Measurements from ENCODE around the gene NR4A1. TPM values are rescaled to one million over a fixed set of nuclear protein-coding genes. Genes with fewer than 3 reads are reported as not detected.

Gene NR4A1
- total RNA-seq, 1 donor from 2014 or later: 55.5 TPM

- peak overlapping the region; percentile 93 for H3K27ac ChIP-seq (replicated peaks)
- H3K9me3 ChIP-seq (replicated peaks): no peaks in the 10 kb centered on the region
- H3K4me1 ChIP-seq: peaks cover 80% of the 10 kb centered on the region
- H3K36me3 ChIP-seq: no peaks in the 10 kb centered on the region
- H3K4me3 ChIP-seq: peak overlapping the region; percentile 54
- intact Hi-C loops (cut with micrococcal nuclease): no loop called here
- H3K27me3 ChIP-seq (ENCODE audit: low read depth): no peaks in the 10 kb centered on the region
- no peak for DNase-seq
- no peak for TF ChIP-seq CTCF (IDR thresholded peaks at IDR 0.05; ENCODE audit: borderline replicate concordance)
These were observed 17.6 kb upstream of the NR4A1 start for GRCh38 chr12:52033446-52034140.

GRCh38 chr12:52035190-52035589, 16.1 kb upstream of the NR4A1 start:
- Histone ChIP-seq H3K4me1 (peaks cover 81% of the 10 kb centered on the region), H3K27me3 (ENCODE audit: low read depth) (no peaks in the 10 kb centered on the region), H3K9me3 (replicated peaks) (no peaks in the 10 kb centered on the region), H3K36me3 (no peaks in the 10 kb centered on the region), H3K4me3 (no peak overlapping the region), H3K27ac (replicated peaks) (peak overlapping the region; percentile 96)
- intact Hi-C loops (cut with micrococcal nuclease): no loop called here
- no peak for TF ChIP-seq CTCF (IDR thresholded peaks at IDR 0.05; ENCODE audit: borderline replicate concordance)
- DNase-seq: no peak

GRCh38 chr12:52035926-52036325, 15.3 kb upstream of the NR4A1 start:
- no peaks in the 10 kb centered on the region for H3K27me3 ChIP-seq (ENCODE audit: low read depth)
- no peak for TF ChIP-seq CTCF (IDR thresholded peaks at IDR 0.05; ENCODE audit: borderline replicate concordance)
- H3K36me3 ChIP-seq: no peaks in the 10 kb centered on the region
- DNase-seq: no peak
- peak overlapping the region; percentile 96 for H3K27ac ChIP-seq (replicated peaks)
- peaks cover 87% of the 10 kb centered on the region for H3K4me1 ChIP-seq
- peak overlapping the region; percentile 75 for H3K4me3 ChIP-seq
- intact Hi-C loops (cut with micrococcal nuclease): no loop called here
- no peaks in the 10 kb centered on the region for H3K9me3 ChIP-seq (replicated peaks)

- no peak for TF ChIP-seq CTCF (IDR thresholded peaks at IDR 0.05; ENCODE audit: borderline replicate concordance)
- intact Hi-C loops (cut with micrococcal nuclease): no loop called here
- peak; percentile 91 for DNase-seq
- H3K9me3 ChIP-seq (replicated peaks): no peaks in the 10 kb centered on the region
- H3K27ac ChIP-seq (replicated peaks): peak overlapping the region; percentile 96
- H3K4me1 ChIP-seq: peaks cover 94% of the 10 kb centered on the region
- peak overlapping the region; percentile 75 for H3K4me3 ChIP-seq
- no peaks in the 10 kb centered on the region for H3K36me3 ChIP-seq
- H3K27me3 ChIP-seq (ENCODE audit: low read depth): no peaks in the 10 kb centered on the region
These were observed 14.6 kb upstream of the NR4A1 start for GRCh38 chr12:52036587-52037171.

GRCh38 chr12:52037248-52037861, 13.9 kb upstream of the NR4A1 start:
- peaks cover 94% of the 10 kb centered on the region for H3K4me1 ChIP-seq
- H3K27ac ChIP-seq (replicated peaks): peak overlapping the region; percentile 96
- H3K27me3 ChIP-seq (ENCODE audit: low read depth): no peaks in the 10 kb centered on the region
- intact Hi-C loops (cut with micrococcal nuclease): no loop called here
- peak; percentile 10 for TF ChIP-seq CTCF (IDR thresholded peaks at IDR 0.05; ENCODE audit: borderline replicate concordance)
- no peaks in the 10 kb centered on the region for H3K9me3 ChIP-seq (replicated peaks)
- H3K36me3 ChIP-seq: no peaks in the 10 kb centered on the region
- peak overlapping the region; percentile 75 for H3K4me3 ChIP-seq
- DNase-seq: peak; percentile 58

Data from left ventricle myocardium inferior (tissue), 1 donor.